ENCODE data around the gene OR1I1. TPM values are rescaled to one million over a fixed set of nuclear protein-coding genes. Genes with fewer than 3 reads are reported as not detected.
"Not testable (repeated sequence)": the region's sequence is repeated elsewhere in the genome, so short reads cannot be mapped to it uniquely, and the experiment has no call there.

Gene OR1I1
- not detected in 2 replicates for total RNA-seq (2014; rRNA removed; shearing (Covaris generic))
- polyA plus RNA-seq (2015; cell fraction: cytosol; rRNA removed) = not detected in 2 replicates
- polyA plus RNA-seq (2015; cell fraction: nucleus; rRNA removed) = not detected in 2 replicates

DNA sequence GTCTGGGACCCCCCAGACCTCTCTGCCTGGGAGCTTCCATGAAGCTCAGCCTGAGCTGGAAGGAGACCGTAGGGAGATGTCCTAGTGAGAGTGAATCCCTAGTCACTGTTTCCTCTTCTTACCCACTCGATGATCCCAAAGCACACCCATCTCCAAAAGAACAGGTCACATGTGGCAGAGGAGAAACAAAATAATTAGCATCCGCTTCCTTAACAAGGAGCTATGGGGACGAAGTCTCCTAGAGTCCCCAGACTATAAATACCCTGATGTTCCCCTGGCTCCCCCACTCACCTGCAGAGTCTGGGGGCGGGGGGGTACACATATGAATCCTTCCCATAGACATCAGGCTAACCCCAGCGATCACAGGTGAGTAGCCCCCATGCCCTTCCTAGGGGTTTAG, at the start of gene OR1I1:
Gene OR1I1, plus strand, starts transcription at position 301 of the 400 bp plus-strand sequence. CDS start 4,855 bp downstream, outside the sequence.
- in situ Hi-C loops (cut with HindIII; ENCODE audit: low pct_unique_long_range_greater_than_20kb, low sequenced_read_pairs) = no loop called here
- DNase-seq (ENCODE audit: low read depth, low spot score) = no peak

- DNase-seq (ENCODE audit: low read depth, low spot score) = no peak
- in situ Hi-C loops (cut with HindIII; ENCODE audit: low pct_unique_long_range_greater_than_20kb, low sequenced_read_pairs) = no loop called here
Observed at GRCh38 chr19:15035795-15036311, 46.2 kb upstream of the OR1I1 start.

DNA sequence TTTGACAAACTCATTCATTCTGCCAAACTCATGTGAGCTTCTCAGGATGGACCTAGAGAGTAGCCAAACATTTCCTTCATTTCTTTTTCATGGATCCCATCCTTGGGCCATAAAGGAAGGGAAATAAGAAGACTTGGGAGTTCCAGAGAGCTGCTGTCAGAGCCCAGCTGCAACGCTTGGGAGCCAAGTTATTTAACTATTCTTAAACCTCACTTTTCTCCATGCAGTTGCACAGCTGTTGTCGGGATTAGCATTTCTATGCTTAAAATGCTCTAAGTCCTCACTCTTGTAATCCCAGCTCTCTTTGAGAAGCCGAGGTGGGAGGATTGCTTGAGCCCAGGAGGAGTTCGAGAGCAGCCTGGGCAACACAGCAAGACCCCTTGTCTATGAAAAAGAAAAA, 44.4 kb upstream of the OR1I1 start:
- no peak for DNase-seq (ENCODE audit: low read depth, low spot score)
- in situ Hi-C loops (cut with HindIII; ENCODE audit: low pct_unique_long_range_greater_than_20kb, low sequenced_read_pairs) = no loop called here

- in situ Hi-C loops (cut with HindIII; ENCODE audit: low pct_unique_long_range_greater_than_20kb, low sequenced_read_pairs) = no loop called here
- no peak for DNase-seq (ENCODE audit: low read depth, low spot score)
Observed at GRCh38 chr19:15038294-15038693, 43.7 kb upstream of the OR1I1 start.

DNA sequence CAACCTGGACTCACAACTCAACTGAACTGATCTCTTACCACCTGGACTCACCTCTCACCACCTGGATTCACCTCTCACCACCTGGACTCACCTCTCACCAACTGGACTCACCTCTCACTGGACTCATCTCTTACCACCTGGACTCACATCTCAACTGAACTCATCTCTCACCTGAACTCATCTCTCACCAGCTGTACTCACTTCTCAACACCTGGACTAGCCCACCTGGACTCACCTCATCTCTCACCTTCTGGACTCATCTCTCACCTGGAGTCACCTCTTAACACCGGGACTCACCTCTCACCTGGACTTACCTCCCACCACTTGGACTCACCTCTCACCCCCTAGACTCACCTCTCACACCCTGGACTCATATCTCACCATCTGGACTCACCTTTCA, 40.0 kb upstream of the OR1I1 start:
- DNase-seq (ENCODE audit: low read depth, low spot score) = no peak
- in situ Hi-C loops (cut with HindIII; ENCODE audit: low pct_unique_long_range_greater_than_20kb, low sequenced_read_pairs) = no loop called here

DNA sequence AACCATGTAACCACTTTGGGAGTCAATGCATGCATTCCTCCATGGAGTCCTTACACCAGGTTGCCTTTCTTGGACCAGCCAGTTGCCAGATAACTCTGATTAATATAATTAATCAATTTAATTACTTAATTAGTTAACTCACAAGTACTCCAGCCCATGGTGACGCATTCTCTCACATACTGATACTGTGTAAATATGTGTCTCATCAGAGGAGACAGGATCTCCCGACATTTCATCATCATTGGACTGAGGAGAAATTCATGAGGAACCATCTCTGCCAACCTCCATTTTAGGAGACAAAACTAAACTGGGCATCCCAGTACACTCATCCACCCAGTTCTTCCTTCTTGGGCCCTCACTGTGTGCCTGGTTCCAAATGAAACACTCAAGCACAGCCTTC, 39.2 kb upstream of the OR1I1 start:
- in situ Hi-C loops (cut with HindIII; ENCODE audit: low pct_unique_long_range_greater_than_20kb, low sequenced_read_pairs) = no loop called here
- DNase-seq (ENCODE audit: low read depth, low spot score) = no peak

DNA sequence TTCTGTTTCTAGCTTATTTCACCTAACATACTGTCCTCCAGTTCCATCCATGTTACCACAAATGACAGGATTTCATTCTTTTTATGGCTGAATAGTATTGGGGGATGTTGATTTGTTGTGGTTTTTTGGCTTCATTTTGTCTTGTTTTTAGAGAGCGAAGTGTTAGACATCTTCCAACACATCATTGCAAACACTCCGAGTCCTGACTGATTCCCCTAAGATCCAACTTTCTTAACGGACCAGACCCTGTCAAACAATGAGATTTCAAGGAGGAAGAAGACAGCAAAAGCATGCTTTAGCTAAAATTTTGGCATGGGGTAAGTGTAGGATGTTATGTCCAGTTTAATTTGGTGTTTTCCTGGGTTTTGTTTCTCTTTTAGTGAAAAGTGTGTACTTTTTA, 36.5 kb upstream of the OR1I1 start:
- in situ Hi-C loops (cut with HindIII; ENCODE audit: low pct_unique_long_range_greater_than_20kb, low sequenced_read_pairs) = no loop called here
- no peak for DNase-seq (ENCODE audit: low read depth, low spot score)

DNA sequence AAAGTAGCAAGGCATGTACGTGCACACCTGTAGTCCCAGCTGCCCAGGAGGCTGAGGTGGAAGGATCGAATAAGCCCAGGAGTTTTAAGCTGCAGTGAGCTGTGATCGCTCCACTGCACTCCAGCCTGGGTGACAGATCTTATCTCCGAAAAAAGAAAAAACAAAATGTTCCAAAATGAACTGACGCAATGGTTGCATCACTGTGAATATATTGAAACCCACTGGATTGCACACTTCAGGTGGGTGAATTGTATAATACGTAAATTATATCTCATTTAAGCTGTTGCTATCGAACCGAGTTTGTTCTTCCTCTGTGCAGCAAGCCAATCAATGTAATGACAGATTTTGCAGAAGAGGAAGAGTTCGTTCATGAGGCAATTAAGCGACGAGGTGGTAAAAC, 34.3 kb upstream of the OR1I1 start:
- in situ Hi-C loops (cut with HindIII; ENCODE audit: low pct_unique_long_range_greater_than_20kb, low sequenced_read_pairs) = no loop called here
- no peak for DNase-seq (ENCODE audit: low read depth, low spot score)

GRCh38 chr19:15048128-15048527, 33.9 kb upstream of the OR1I1 start:
- no peak for DNase-seq (ENCODE audit: low read depth, low spot score)
- in situ Hi-C loops (cut with HindIII; ENCODE audit: low pct_unique_long_range_greater_than_20kb, low sequenced_read_pairs) = no loop called here

DNA sequence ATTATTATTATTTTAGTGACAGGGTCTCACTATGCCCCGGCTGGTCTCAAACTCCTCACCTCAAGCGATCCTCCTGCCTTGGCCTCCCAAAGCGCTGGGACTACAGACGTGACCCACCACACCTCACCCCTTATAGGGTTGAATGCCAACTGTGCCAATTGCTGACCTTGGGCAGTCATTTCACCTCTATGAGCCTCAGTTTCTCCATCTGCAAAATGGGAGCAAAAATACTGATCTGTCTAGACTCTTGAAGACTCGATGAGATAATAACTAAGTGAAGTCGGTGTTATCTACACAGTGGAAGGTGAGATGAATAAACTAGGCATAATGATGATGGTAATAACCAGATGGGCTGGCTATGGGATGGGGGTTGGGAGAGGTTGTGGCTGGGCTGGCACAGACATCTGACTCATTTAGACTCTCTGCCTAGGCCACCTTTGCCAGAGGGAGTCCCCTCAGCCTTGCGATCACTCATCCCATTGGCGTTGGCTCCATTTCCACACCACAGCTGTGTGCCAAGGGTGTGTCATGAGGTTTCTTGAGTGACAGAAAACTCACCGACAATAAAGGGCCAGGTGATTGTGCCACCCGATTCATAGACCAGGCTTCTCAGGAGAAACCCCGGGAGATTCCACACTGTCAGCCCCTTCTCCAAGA, 33.0 kb upstream of the OR1I1 start, which contains the start of gene CASP14:
Gene CASP14, plus strand, starts transcription at position 596 of the 657 bp plus-strand sequence. CDS start 2,772 bp downstream, outside the sequence.
- in situ Hi-C loops (cut with HindIII; ENCODE audit: low pct_unique_long_range_greater_than_20kb, low sequenced_read_pairs) = no loop called here
- DNase-seq (ENCODE audit: low read depth, low spot score) = no peak

DNA sequence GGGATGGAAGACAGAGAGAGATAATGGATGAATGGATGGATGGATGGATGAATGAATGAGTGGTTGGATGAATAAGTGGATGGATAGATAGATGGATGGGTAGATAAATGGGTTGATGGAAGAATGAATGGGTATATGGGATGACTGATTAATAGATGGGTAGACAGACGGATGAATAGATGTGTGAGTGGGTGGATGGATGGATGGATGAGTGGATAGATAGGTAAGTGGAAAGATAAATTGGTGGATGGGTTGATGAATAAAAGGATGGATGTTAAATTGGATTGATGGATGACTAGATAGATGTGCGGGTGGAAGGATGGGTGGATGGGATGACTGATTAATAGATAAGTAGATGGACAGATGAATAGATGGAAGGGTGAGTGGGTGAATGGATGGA, 31.4 kb upstream of the OR1I1 start:
- no peak for DNase-seq (ENCODE audit: low read depth, low spot score)
- in situ Hi-C loops (cut with HindIII; ENCODE audit: low pct_unique_long_range_greater_than_20kb, low sequenced_read_pairs) = no loop called here

DNA sequence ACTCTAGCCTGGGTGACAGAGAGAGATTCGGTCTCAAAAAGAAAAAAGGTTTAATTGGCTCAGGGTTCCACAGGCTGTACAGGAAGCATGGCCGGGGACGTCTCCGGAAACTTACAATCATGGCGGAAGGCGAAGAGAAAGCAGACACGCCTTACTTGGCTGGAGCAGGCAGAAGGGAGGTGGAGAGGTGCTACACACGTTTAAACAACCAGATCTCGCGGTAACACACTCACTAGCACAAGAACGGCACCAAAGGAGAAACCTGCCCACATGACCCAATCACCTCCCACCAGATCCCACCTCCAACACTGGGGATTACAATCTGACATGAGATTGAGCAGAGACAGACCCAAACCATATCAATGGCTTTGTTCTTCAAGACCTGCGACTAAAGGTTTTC, 20.0 kb upstream of the OR1I1 start:
- in situ Hi-C loops (cut with HindIII; ENCODE audit: low pct_unique_long_range_greater_than_20kb, low sequenced_read_pairs) = no loop called here
- no peak for DNase-seq (ENCODE audit: low read depth, low spot score)

DNA sequence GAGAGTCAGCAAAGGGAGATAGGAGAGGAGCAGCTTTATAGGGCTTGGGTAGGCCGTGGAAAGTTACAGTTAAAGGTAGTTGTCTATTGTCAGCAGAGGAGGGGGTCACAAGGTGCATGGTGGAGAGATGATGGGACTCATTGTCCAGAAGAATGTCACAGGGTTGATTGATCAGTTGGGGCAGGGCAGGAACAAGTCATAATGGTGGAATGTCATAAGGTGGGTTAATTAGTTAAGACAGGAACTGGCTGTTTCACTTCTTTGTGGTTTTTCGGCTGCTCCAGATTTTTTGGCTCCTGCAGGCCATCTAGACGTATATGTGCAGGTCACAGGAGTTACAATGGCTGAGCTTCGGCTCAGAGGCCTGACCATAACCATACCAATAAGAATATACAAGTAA, 11.6 kb upstream of the OR1I1 start:
- in situ Hi-C loops (cut with HindIII; ENCODE audit: low pct_unique_long_range_greater_than_20kb, low sequenced_read_pairs); DNase-seq (ENCODE audit: low read depth, low spot score): not testable (repeated sequence)

DNA sequence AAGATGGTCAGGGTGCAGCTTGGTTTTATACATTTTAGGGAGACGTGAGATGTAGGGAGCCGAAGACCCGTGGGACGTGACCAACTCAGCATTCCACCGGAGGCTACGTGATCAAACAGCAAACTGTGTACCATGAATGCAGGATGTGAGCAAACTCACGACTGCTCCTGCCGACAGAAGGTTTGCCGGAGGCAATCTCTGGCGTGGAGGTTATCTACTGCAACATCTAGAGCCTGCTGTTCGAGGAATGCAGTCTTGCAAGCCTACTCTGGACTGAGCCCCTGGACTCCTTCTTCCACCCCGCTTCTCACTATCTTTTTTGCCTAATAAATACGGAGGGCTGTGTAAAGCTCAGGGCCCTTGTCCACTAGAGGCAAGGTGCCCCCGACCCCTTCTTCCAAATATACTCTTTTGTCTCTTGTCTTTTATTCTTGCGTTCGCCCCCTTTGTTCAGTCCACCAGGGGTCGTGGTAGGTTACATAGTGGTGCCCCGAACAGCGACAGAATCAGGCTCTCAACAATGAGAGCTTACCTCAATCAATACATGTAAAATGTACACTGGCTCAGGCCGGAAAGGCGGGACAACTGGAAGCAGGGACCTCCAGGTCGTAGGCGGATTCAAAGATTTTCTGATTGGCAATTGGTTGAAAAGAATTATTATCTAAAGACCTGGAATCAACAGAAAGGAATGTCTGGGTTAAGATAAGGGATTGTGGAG, 8.9 kb upstream of the OR1I1 start:
- in situ Hi-C loops (cut with HindIII; ENCODE audit: low pct_unique_long_range_greater_than_20kb, low sequenced_read_pairs) = no loop called here
- DNase-seq (ENCODE audit: low read depth, low spot score) = no peak

GRCh38 chr19:15074371-15074770, 7.6 kb upstream of the OR1I1 start:
- DNase-seq (ENCODE audit: low read depth, low spot score) = no peak
- in situ Hi-C loops (cut with HindIII; ENCODE audit: low pct_unique_long_range_greater_than_20kb, low sequenced_read_pairs) = no loop called here

- in situ Hi-C loops (cut with HindIII; ENCODE audit: low pct_unique_long_range_greater_than_20kb, low sequenced_read_pairs) = no loop called here
- DNase-seq (ENCODE audit: low read depth, low spot score) = no peak
Observed at GRCh38 chr19:15075806-15076205, 6.2 kb upstream of the OR1I1 start.

DNA sequence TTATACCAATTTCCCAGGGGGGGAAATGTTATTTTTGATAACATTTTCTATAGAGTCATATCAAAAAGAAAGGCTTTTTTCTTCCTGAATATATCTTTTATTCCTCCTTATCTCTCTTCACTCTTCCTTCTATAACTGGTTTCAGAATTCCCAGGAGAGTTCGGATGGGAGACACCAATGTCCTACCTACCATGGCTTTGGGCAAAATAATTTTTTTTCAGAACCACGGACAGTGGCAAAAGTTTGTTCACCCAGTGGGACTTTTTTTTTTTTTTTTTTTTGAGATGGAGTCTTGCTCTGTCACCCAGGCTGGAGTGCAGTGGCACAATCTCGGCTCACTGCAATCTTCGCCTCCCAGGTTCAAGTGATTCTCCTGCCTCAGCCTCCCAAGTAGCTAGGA, 2.0 kb upstream of the OR1I1 start:
- DNase-seq (ENCODE audit: low read depth, low spot score); in situ Hi-C loops (cut with HindIII; ENCODE audit: low pct_unique_long_range_greater_than_20kb, low sequenced_read_pairs): not testable (repeated sequence)

DNA sequence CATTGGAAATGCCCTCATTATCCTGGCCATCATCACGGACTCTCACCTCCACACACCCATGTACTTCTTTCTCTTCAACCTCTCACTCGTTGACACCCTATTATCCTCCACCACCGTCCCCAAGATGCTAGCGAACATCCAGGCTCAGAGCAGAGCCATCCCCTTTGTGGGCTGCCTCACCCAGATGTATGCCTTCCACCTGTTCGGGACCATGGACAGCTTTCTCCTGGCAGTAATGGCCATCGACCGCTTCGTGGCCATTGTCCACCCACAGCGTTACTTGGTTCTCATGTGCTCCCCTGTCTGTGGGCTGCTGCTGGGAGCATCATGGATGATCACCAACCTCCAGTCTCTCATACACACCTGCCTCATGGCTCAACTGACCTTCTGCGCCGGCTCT, 5.2 kb downstream of the OR1I1 start:
- in situ Hi-C loops (cut with HindIII; ENCODE audit: low pct_unique_long_range_greater_than_20kb, low sequenced_read_pairs) = no loop called here
- no peak for DNase-seq (ENCODE audit: low read depth, low spot score)

Data from SK-MEL-5 (cell line).